ENCODE results near the gene CNTFR. TPM values are rescaled to one million over a fixed set of nuclear protein-coding genes. Genes with fewer than 3 reads are reported as not detected.

The CNTFR gene
- total RNA-seq, 1 experiment from 2014 or later: 4.5 TPM

- no peaks in the 10 kb centered on the region for H3K9me3 ChIP-seq (ENCODE audit: low read depth, low read length, poor library complexity, severe bottlenecking)
These were observed 45.5 kb downstream of the CNTFR start for GRCh38 chr9:34544035-34544434.

GRCh38 chr9:34541540-34541939 lies 48.0 kb downstream of the CNTFR start:
- no TSS peak for BruUV-seq (replicated peaks)
- Histone ChIP-seq H3K36me3 (ENCODE audit: insufficient read depth, low read length, poor library complexity, severe bottlenecking) (no peaks in the 10 kb centered on the region), H3K4me3 (ENCODE audit: low read depth, low read length, poor library complexity, severe bottlenecking) (no peak overlapping the region), H3K9me3 (ENCODE audit: low read depth, low read length, poor library complexity, severe bottlenecking) (no peaks in the 10 kb centered on the region), H3K4me1 (ENCODE audit: insufficient read depth, low read length, poor library complexity, severe bottlenecking) (no peaks in the 10 kb centered on the region), H3K27me3 (replicated peaks; ENCODE audit: insufficient read depth, low read depth, low read length, poor library complexity) (no peaks in the 10 kb centered on the region), H3K27ac (ENCODE audit: low read depth, low read length, poor library complexity, severe bottlenecking) (no peak overlapping the region)
- POLR2A ChIA-PET (ENCODE audit: low non-redundant PET): no interaction called here
- TF ChIP-seq EZH2 (IDR thresholded peaks at IDR 0.05; ENCODE audit: borderline replicate concordance, low read depth, low read length, poor library complexity, severe bottlenecking): no peak
- no peak for TF ChIP-seq CTCF (conservative IDR thresholded peaks at IDR 0.05; ENCODE audit: low read depth, low read length)
- DNase-seq (ENCODE audit: low spot score): no peak
- intact Hi-C loops (cut with micrococcal nuclease; ENCODE audit: unreplicated experiment): no loop called here
- CTCF ChIA-PET: no interaction called here

More at GRCh38 chr9:34544035-34544434, 45.5 kb downstream of the CNTFR start:
- Histone ChIP-seq H3K27ac (ENCODE audit: low read depth, low read length, poor library complexity, severe bottlenecking) (no peak overlapping the region), H3K36me3 (ENCODE audit: insufficient read depth, low read length, poor library complexity, severe bottlenecking) (no peaks in the 10 kb centered on the region), H3K27me3 (replicated peaks; ENCODE audit: insufficient read depth, low read depth, low read length, poor library complexity) (no peaks in the 10 kb centered on the region), H3K4me3 (ENCODE audit: low read depth, low read length, poor library complexity, severe bottlenecking) (no peak overlapping the region), H3K4me1 (ENCODE audit: insufficient read depth, low read length, poor library complexity, severe bottlenecking) (no peaks in the 10 kb centered on the region)
- BruUV-seq (replicated peaks): no TSS peak
- POLR2A ChIA-PET (ENCODE audit: low non-redundant PET): no interaction called here
- DNase-seq (ENCODE audit: low spot score): no peak
- CTCF ChIA-PET: no interaction called here
- intact Hi-C loops (cut with micrococcal nuclease; ENCODE audit: unreplicated experiment): no loop called here
- TF ChIP-seq EZH2 (IDR thresholded peaks at IDR 0.05; ENCODE audit: borderline replicate concordance, low read depth, low read length, poor library complexity, severe bottlenecking) (no peak), CTCF (conservative IDR thresholded peaks at IDR 0.05; ENCODE audit: low read depth, low read length) (no peak)

- ChIA-PET CTCF (no interaction called here), POLR2A (ENCODE audit: low non-redundant PET) (no interaction called here)
- Histone ChIP-seq H3K27me3 (replicated peaks; ENCODE audit: insufficient read depth, low read depth, low read length, poor library complexity) (peaks cover under 1% of the 10 kb centered on the region), H3K9me3 (ENCODE audit: low read depth, low read length, poor library complexity, severe bottlenecking) (no peaks in the 10 kb centered on the region), H3K27ac (ENCODE audit: low read depth, low read length, poor library complexity, severe bottlenecking) (no peak overlapping the region), H3K4me3 (ENCODE audit: low read depth, low read length, poor library complexity, severe bottlenecking) (no peak overlapping the region), H3K4me1 (ENCODE audit: insufficient read depth, low read length, poor library complexity, severe bottlenecking) (no peaks in the 10 kb centered on the region), H3K36me3 (ENCODE audit: insufficient read depth, low read length, poor library complexity, severe bottlenecking) (no peaks in the 10 kb centered on the region)
- intact Hi-C loops (cut with micrococcal nuclease; ENCODE audit: unreplicated experiment): no loop called here
- BruUV-seq (replicated peaks): no TSS peak
- DNase-seq (ENCODE audit: low spot score): no peak
- TF ChIP-seq CTCF (conservative IDR thresholded peaks at IDR 0.05; ENCODE audit: low read depth, low read length): no peak
- TF ChIP-seq EZH2 (IDR thresholded peaks at IDR 0.05; ENCODE audit: borderline replicate concordance, low read depth, low read length, poor library complexity, severe bottlenecking): no peak
These were observed 48.7 kb downstream of the CNTFR start for GRCh38 chr9:34540827-34541226.

Measured in A673 (cell line).